ENCODE measurements around the gene RAB3GAP2. TPM values are rescaled to one million over a fixed set of nuclear protein-coding genes. Genes with fewer than 3 reads are reported as not detected.
A peak's percentile ranks its signal among the peaks of the same experiment; 100 is the strongest.
"Not testable (repeated sequence)": the region's sequence is repeated elsewhere in the genome, so short reads cannot be mapped to it uniquely, and the experiment has no call there.

RAB3GAP2 gene
- polyA plus RNA-seq (2013, experiment 1 of 2) = 20.6 TPM
- polyA plus RNA-seq (2013, experiment 2 of 2) = 18.3 TPM

GRCh38 chr1:220272047-220272840 lies at the start of gene RAB3GAP2:
Gene RAB3GAP2 (minus strand): TSS chr1:220272453. CDS start chr1:220272337, 116 bp downstream.
- peak within 1 kb of the TSS; percentile 83 for H3K9ac ChIP-seq (ENCODE audit: low read depth, low read length)
- H3K4me3 ChIP-seq (ENCODE audit: low read length) = peak within 1 kb of the TSS; percentile 77
- H3K4me1 ChIP-seq (ENCODE audit: insufficient read depth, low read length) = peaks cover 35% of the 10 kb centered on the region
- peaks cover 21% of the 10 kb centered on the region for H3K36me3 ChIP-seq (ENCODE audit: insufficient read depth, low read length)
- H3K27ac ChIP-seq (ENCODE audit: low read depth, low read length) = peak within 1 kb of the TSS; percentile 84
- H3K27me3 ChIP-seq (ENCODE audit: insufficient read depth, low read length) = no peaks in the 10 kb centered on the region
- WGBS = 4% methylated on average over 49 of the region's 49 CpGs
- no peaks in the 10 kb centered on the region for H3K9me3 ChIP-seq (ENCODE audit: insufficient read depth, low read depth, low read length)

GRCh38 chr1:220321758-220322157 lies 49.5 kb upstream of the RAB3GAP2 start:
- no peak overlapping the region for H3K4me3 ChIP-seq (ENCODE audit: low read length)
- H3K27ac ChIP-seq (ENCODE audit: low read depth, low read length) = no peak overlapping the region
- H3K27me3 ChIP-seq (ENCODE audit: insufficient read depth, low read length) = no peaks in the 10 kb centered on the region
- 92% methylated on average over 6 of the region's 6 CpGs for WGBS
- no peaks in the 10 kb centered on the region for H3K36me3 ChIP-seq (ENCODE audit: insufficient read depth, low read length)
- H3K9me3 ChIP-seq (ENCODE audit: insufficient read depth, low read depth, low read length) = no peaks in the 10 kb centered on the region
- H3K9ac ChIP-seq (ENCODE audit: low read depth, low read length) = no peak overlapping the region
- H3K4me1 ChIP-seq (ENCODE audit: insufficient read depth, low read length) = no peaks in the 10 kb centered on the region

- no peaks in the 10 kb centered on the region for H3K27me3 ChIP-seq (ENCODE audit: insufficient read depth, low read length)
- 89% methylated on average over 2 of the region's 2 CpGs for WGBS
- H3K9ac ChIP-seq (ENCODE audit: low read depth, low read length) = no peak overlapping the region
These were observed 48.5 kb upstream of the RAB3GAP2 start for GRCh38 chr1:220320709-220321108.

GRCh38 chr1:220318673-220319072 lies 46.4 kb upstream of the RAB3GAP2 start:
- WGBS = 100% methylated on average over 1 of the region's 1 CpG

More at GRCh38 chr1:220320709-220321108, 48.5 kb upstream of the RAB3GAP2 start:
- Histone ChIP-seq H3K27ac (ENCODE audit: low read depth, low read length) (no peak overlapping the region), H3K4me1 (ENCODE audit: insufficient read depth, low read length) (no peaks in the 10 kb centered on the region), H3K9me3 (ENCODE audit: insufficient read depth, low read depth, low read length) (no peaks in the 10 kb centered on the region), H3K4me3 (ENCODE audit: low read length) (no peak overlapping the region), H3K36me3 (ENCODE audit: insufficient read depth, low read length) (no peaks in the 10 kb centered on the region)

GRCh38 chr1:220317161-220317560 lies 44.9 kb upstream of the RAB3GAP2 start:
- Histone ChIP-seq H3K4me1 (ENCODE audit: insufficient read depth, low read length) (no peaks in the 10 kb centered on the region), H3K36me3 (ENCODE audit: insufficient read depth, low read length) (no peaks in the 10 kb centered on the region), H3K27ac (ENCODE audit: low read depth, low read length) (no peak overlapping the region), H3K27me3 (ENCODE audit: insufficient read depth, low read length) (no peaks in the 10 kb centered on the region), H3K4me3 (ENCODE audit: low read length) (no peak overlapping the region), H3K9me3 (ENCODE audit: insufficient read depth, low read depth, low read length) (no peaks in the 10 kb centered on the region), H3K9ac (ENCODE audit: low read depth, low read length) (no peak overlapping the region)
- WGBS = 90% methylated on average over 4 of the region's 4 CpGs

More at GRCh38 chr1:220318673-220319072, 46.4 kb upstream of the RAB3GAP2 start:
- Histone ChIP-seq H3K27me3 (ENCODE audit: insufficient read depth, low read length) (no peaks in the 10 kb centered on the region), H3K4me3 (ENCODE audit: low read length) (no peak overlapping the region), H3K36me3 (ENCODE audit: insufficient read depth, low read length) (no peaks in the 10 kb centered on the region), H3K27ac (ENCODE audit: low read depth, low read length) (no peak overlapping the region), H3K9ac (ENCODE audit: low read depth, low read length) (no peak overlapping the region), H3K4me1 (ENCODE audit: insufficient read depth, low read length) (no peaks in the 10 kb centered on the region), H3K9me3 (ENCODE audit: insufficient read depth, low read depth, low read length) (no peaks in the 10 kb centered on the region)

- WGBS = 93% methylated on average over 3 of the region's 3 CpGs
- Histone ChIP-seq H3K27ac (ENCODE audit: low read depth, low read length) (no peak overlapping the region), H3K4me3 (ENCODE audit: low read length) (no peak overlapping the region), H3K9me3 (ENCODE audit: insufficient read depth, low read depth, low read length) (no peaks in the 10 kb centered on the region), H3K4me1 (ENCODE audit: insufficient read depth, low read length) (no peaks in the 10 kb centered on the region), H3K36me3 (ENCODE audit: insufficient read depth, low read length) (no peaks in the 10 kb centered on the region), H3K27me3 (ENCODE audit: insufficient read depth, low read length) (no peaks in the 10 kb centered on the region), H3K9ac (ENCODE audit: low read depth, low read length) (no peak overlapping the region)
These were observed 44.1 kb upstream of the RAB3GAP2 start for GRCh38 chr1:220316305-220316704.

- Histone ChIP-seq H3K27me3 (ENCODE audit: insufficient read depth, low read length) (no peaks in the 10 kb centered on the region), H3K9me3 (ENCODE audit: insufficient read depth, low read depth, low read length) (no peaks in the 10 kb centered on the region)
- 92% methylated on average over 4 of the region's 4 CpGs for WGBS
These were observed 43.0 kb upstream of the RAB3GAP2 start for GRCh38 chr1:220315070-220315839.

GRCh38 chr1:220313576-220313975 lies 41.3 kb upstream of the RAB3GAP2 start:
- 65% methylated on average over 1 of the region's 1 CpG for WGBS

More at GRCh38 chr1:220315070-220315839, 43.0 kb upstream of the RAB3GAP2 start:
- Histone ChIP-seq H3K9ac (ENCODE audit: low read depth, low read length) (no peak overlapping the region), H3K4me3 (ENCODE audit: low read length) (no peak overlapping the region), H3K36me3 (ENCODE audit: insufficient read depth, low read length) (no peaks in the 10 kb centered on the region), H3K4me1 (ENCODE audit: insufficient read depth, low read length) (no peaks in the 10 kb centered on the region), H3K27ac (ENCODE audit: low read depth, low read length) (no peak overlapping the region)

GRCh38 chr1:220310147-220310546 lies 37.9 kb upstream of the RAB3GAP2 start:
- not testable (repeated sequence) for H3K36me3 ChIP-seq (ENCODE audit: insufficient read depth, low read length); H3K4me1 ChIP-seq (ENCODE audit: insufficient read depth, low read length); H3K9me3 ChIP-seq (ENCODE audit: insufficient read depth, low read depth, low read length); H3K9ac ChIP-seq (ENCODE audit: low read depth, low read length); H3K27me3 ChIP-seq (ENCODE audit: insufficient read depth, low read length); H3K27ac ChIP-seq (ENCODE audit: low read depth, low read length); H3K4me3 ChIP-seq (ENCODE audit: low read length)
- WGBS = 98% methylated on average over 4 of the region's 4 CpGs

More at GRCh38 chr1:220313576-220313975, 41.3 kb upstream of the RAB3GAP2 start:
- H3K9ac ChIP-seq (ENCODE audit: low read depth, low read length) = no peak overlapping the region
- no peaks in the 10 kb centered on the region for H3K27me3 ChIP-seq (ENCODE audit: insufficient read depth, low read length)
- H3K4me1 ChIP-seq (ENCODE audit: insufficient read depth, low read length) = no peaks in the 10 kb centered on the region
- no peak overlapping the region for H3K27ac ChIP-seq (ENCODE audit: low read depth, low read length)
- no peaks in the 10 kb centered on the region for H3K36me3 ChIP-seq (ENCODE audit: insufficient read depth, low read length)
- H3K9me3 ChIP-seq (ENCODE audit: insufficient read depth, low read depth, low read length) = no peaks in the 10 kb centered on the region
- no peak overlapping the region for H3K4me3 ChIP-seq (ENCODE audit: low read length)

GRCh38 chr1:220307607-220308006 lies 35.4 kb upstream of the RAB3GAP2 start:
- no peaks in the 10 kb centered on the region for H3K36me3 ChIP-seq (ENCODE audit: insufficient read depth, low read length)
- no peaks in the 10 kb centered on the region for H3K9me3 ChIP-seq (ENCODE audit: insufficient read depth, low read depth, low read length)
- no peaks in the 10 kb centered on the region for H3K4me1 ChIP-seq (ENCODE audit: insufficient read depth, low read length)
- H3K27ac ChIP-seq (ENCODE audit: low read depth, low read length) = no peak overlapping the region
- no peaks in the 10 kb centered on the region for H3K27me3 ChIP-seq (ENCODE audit: insufficient read depth, low read length)
- no peak overlapping the region for H3K9ac ChIP-seq (ENCODE audit: low read depth, low read length)
- WGBS = 97% methylated on average over 2 of the region's 3 CpGs
- H3K4me3 ChIP-seq (ENCODE audit: low read length) = no peak overlapping the region

- Histone ChIP-seq H3K36me3 (ENCODE audit: insufficient read depth, low read length) (no peaks in the 10 kb centered on the region), H3K9me3 (ENCODE audit: insufficient read depth, low read depth, low read length) (no peaks in the 10 kb centered on the region), H3K27ac (ENCODE audit: low read depth, low read length) (no peak overlapping the region), H3K4me1 (ENCODE audit: insufficient read depth, low read length) (no peaks in the 10 kb centered on the region), H3K27me3 (ENCODE audit: insufficient read depth, low read length) (no peaks in the 10 kb centered on the region), H3K4me3 (ENCODE audit: low read length) (no peak overlapping the region), H3K9ac (ENCODE audit: low read depth, low read length) (no peak overlapping the region)
- WGBS = no CpG with 5 or more reads among the region's 1 CpG
These were observed 34.1 kb upstream of the RAB3GAP2 start for GRCh38 chr1:220306339-220306738.

All from HUES64 (cell line).